ENCODE measurements around the gene CTBS.

DNA sequence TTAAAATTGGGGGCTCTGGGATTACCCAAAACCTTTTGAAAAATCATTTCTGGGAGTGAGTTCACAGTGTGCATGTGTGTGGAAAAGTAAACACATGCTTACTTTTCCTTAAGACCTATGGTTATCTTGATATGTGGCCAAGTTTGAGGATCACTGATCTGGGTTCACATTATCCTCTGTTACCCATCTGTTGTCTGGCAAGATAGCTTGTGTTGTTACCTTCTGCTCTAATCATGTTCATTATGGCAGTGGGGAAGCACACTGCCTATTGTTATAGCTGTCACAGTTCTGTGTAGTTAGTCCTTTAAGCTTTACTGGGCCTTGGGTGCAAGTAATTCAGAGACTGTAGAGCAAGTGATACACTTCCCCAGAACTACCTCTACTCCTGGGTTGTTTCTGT, 5.0 kb downstream of the CTBS start:
- TF ChIP-seq, protein P1, sequence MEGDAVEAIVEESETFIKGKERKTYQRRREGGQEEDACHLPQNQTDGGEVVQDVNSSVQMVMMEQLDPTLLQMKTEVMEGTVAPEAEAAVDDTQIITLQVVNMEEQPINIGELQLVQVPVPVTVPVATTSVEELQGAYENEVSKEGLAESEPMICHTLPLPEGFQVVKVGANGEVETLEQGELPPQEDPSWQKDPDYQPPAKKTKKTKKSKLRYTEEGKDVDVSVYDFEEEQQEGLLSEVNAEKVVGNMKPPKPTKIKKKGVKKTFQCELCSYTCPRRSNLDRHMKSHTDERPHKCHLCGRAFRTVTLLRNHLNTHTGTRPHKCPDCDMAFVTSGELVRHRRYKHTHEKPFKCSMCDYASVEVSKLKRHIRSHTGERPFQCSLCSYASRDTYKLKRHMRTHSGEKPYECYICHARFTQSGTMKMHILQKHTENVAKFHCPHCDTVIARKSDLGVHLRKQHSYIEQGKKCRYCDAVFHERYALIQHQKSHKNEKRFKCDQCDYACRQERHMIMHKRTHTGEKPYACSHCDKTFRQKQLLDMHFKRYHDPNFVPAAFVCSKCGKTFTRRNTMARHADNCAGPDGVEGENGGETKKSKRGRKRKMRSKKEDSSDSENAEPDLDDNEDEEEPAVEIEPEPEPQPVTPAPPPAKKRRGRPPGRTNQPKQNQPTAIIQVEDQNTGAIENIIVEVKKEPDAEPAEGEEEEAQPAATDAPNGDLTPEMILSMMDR (conservative IDR thresholded peaks at IDR 0.05; ENCODE audit: low read depth, low read length): no peak
- TF ChIP-seq EZH2 (IDR thresholded peaks at IDR 0.05; ENCODE audit: low read length, unreplicated experiment) (no peak), EZH2phosphoT487 (IDR thresholded peaks at IDR 0.05; ENCODE audit: borderline replicate concordance, low read length) (no peak)

All from PC-3 (cell line).